WTC11 (cell line): ENCODE data around the gene MYO7B. TPM values are rescaled to one million over a fixed set of nuclear protein-coding genes. Genes with fewer than 3 reads are reported as not detected.

Source experiments
- ATAC-seq: fragments of 200-7000 bp; cut with Tn5 transposase; 2 replicates; pipeline ENCODE4 v1.10.0; 2021; ENCODE audit warnings: mild to moderate bottlenecking, moderate library complexity
- CTCF ChIA-PET: fragments of 300-600 bp; sonication (Branson Sonifier 250); formaldehyde crosslinking; loops from one replicate; lab custom pipeline; 2021; ENCODE audit warnings: antibody characterized with exemption; lab: Charles Lee
- POLR2A ChIA-PET: fragments of 350-600 bp; sonication (Branson Sonifier 250); formaldehyde crosslinking; loops from one replicate; lab custom pipeline; 2021; ENCODE audit warnings: antibody characterized with exemption; lab: Charles Lee
- DNase-seq: peaks from one replicate; pipeline ENCODE4 v3.0.0; 2021; ENCODE audit warnings: low spot score
- H3K27ac Mint-ChIP-seq: 2 replicates; pipeline ENCODE4 v1.8.0; 2021; ENCODE audit warnings: mixed read lengths
- H3K27me3 Mint-ChIP-seq: 2 replicates; pipeline ENCODE4 v1.8.0; 2021; ENCODE audit warnings: low read depth, mild to moderate bottlenecking, moderate library complexity, mixed read lengths
- H3K36me3 Mint-ChIP-seq: 2 replicates; pipeline ENCODE4 v1.8.0; 2021; ENCODE audit warnings: mixed read lengths
- H3K4me1 Mint-ChIP-seq: 2 replicates; pipeline ENCODE4 v1.8.0; 2022; ENCODE audit warnings: mixed read lengths
- H3K4me3 Mint-ChIP-seq: 2 replicates; pipeline ENCODE4 v1.8.0; 2021; ENCODE audit warnings: mild to moderate bottlenecking, moderate library complexity, mixed read lengths
- H3K9me3 Mint-ChIP-seq: 2 replicates; pipeline ENCODE4 v1.8.0; 2021; ENCODE audit warnings: mixed read lengths
- CBFB ChIP-seq: sonication (generic); formaldehyde crosslinking; IDR thresholded peaks from 2 replicates; pipeline ENCODE4 v1.8.1; 2022; ENCODE audit warnings: mild to moderate bottlenecking, low read depth, missing genetic modification reagents
- ELF4 ChIP-seq: sonication (generic); formaldehyde crosslinking; IDR thresholded peaks from 2 replicates; pipeline ENCODE4 v1.8.1; 2022; ENCODE audit warnings: low read depth, mild to moderate bottlenecking, moderate library complexity, missing genetic modification reagents
- GABPB1 ChIP-seq: sonication (generic); formaldehyde crosslinking; IDR thresholded peaks from 2 replicates; pipeline ENCODE4 v1.8.1; 2023; ENCODE audit warnings: mild to moderate bottlenecking, missing genetic modification reagents
- GRHL2 ChIP-seq: fragments of 250-450 bp; sonication (Bioruptor Pico); IDR thresholded peaks from 2 replicates; pipeline ENCODE4 v1.8.0; 2022; ENCODE audit warnings: mild to moderate bottlenecking, moderate library complexity; ENCODE audit not compliant: insufficient replicate concordance, severe bottlenecking
- GTF2I ChIP-seq: fragments of 250-450 bp; sonication (Bioruptor Pico); conservative IDR thresholded peaks from 2 replicates; pipeline ENCODE4 v1.4.0; 2021; ENCODE audit warnings: mild to moderate bottlenecking
- JUN ChIP-seq: sonication (generic); formaldehyde crosslinking; IDR thresholded peaks from 2 replicates; pipeline ENCODE4 v1.8.0; 2023; ENCODE audit warnings: mild to moderate bottlenecking, missing genetic modification reagents
- NFE2L1 ChIP-seq: sonication (generic); formaldehyde crosslinking; IDR thresholded peaks from 2 replicates; pipeline ENCODE4 v1.8.1; 2023; ENCODE audit warnings: missing genetic modification reagents
- PRRX2 ChIP-seq: fragments of 250-450 bp; sonication (Bioruptor Pico); IDR thresholded peaks from 2 replicates; pipeline ENCODE4 v1.8.0; 2021; ENCODE audit warnings: mild to moderate bottlenecking
- SP1 ChIP-seq: sonication (generic); formaldehyde crosslinking; conservative IDR thresholded peaks from 2 replicates; pipeline ENCODE4 v1.8.1; 2022; ENCODE audit warnings: missing genetic modification reagents
- ZBTB21 ChIP-seq: sonication (generic); formaldehyde crosslinking; IDR thresholded peaks from 2 replicates; pipeline ENCODE4 v1.8.1; 2023; ENCODE audit warnings: mild to moderate bottlenecking, missing genetic modification reagents, borderline replicate concordance
- ZNF423 ChIP-seq: fragments of 250-450 bp; sonication (Bioruptor Pico); IDR thresholded peaks from 2 replicates; pipeline ENCODE4 v2.1.2; 2022; ENCODE audit warnings: mild to moderate bottlenecking, moderate library complexity
- total RNA-seq: library from RNA; stranded (reverse); gene quantifications from 3 replicates; pipeline ENCODE4 v1.2.3, GENCODE V29; 2021
- TF ChIP-seq, protein P1 (sequence below): sonication (generic); formaldehyde crosslinking; IDR thresholded peaks from 2 replicates; pipeline ENCODE4 v1.8.1; 2023; ENCODE audit warnings: mild to moderate bottlenecking, missing genetic modification reagents, moderate library complexity
- TF ChIP-seq, protein P2 (sequence below): sonication (generic); formaldehyde crosslinking; IDR thresholded peaks from 2 replicates; pipeline ENCODE4 v1.8.1; 2022; ENCODE audit warnings: low read depth, missing genetic modification reagents, borderline replicate concordance
- TF ChIP-seq, protein P3 (sequence below): sonication (generic); formaldehyde crosslinking; IDR thresholded peaks from 2 replicates; pipeline ENCODE4 v1.8.1; 2022; ENCODE audit warnings: mild to moderate bottlenecking, moderate library complexity, missing genetic modification reagents
- TF ChIP-seq, protein P4 (sequence below): sonication (generic); formaldehyde crosslinking; IDR thresholded peaks from 2 replicates; pipeline ENCODE4 v1.8.0; 2022; ENCODE audit warnings: missing genetic modification reagents
- TF ChIP-seq, protein P5 (sequence below): sonication (generic); formaldehyde crosslinking; IDR thresholded peaks from 2 replicates; pipeline ENCODE4 v1.8.1; 2022; ENCODE audit warnings: mild to moderate bottlenecking, missing genetic modification reagents, moderate library complexity, borderline replicate concordance
- TF ChIP-seq, protein P6 (sequence below): sonication (generic); formaldehyde crosslinking; IDR thresholded peaks from 2 replicates; pipeline ENCODE4 v1.8.0; 2023; ENCODE audit warnings: mild to moderate bottlenecking, missing genetic modification reagents

MYO7B gene
- total RNA-seq, 1 experiment from 2014 or later = not detected

DNA sequence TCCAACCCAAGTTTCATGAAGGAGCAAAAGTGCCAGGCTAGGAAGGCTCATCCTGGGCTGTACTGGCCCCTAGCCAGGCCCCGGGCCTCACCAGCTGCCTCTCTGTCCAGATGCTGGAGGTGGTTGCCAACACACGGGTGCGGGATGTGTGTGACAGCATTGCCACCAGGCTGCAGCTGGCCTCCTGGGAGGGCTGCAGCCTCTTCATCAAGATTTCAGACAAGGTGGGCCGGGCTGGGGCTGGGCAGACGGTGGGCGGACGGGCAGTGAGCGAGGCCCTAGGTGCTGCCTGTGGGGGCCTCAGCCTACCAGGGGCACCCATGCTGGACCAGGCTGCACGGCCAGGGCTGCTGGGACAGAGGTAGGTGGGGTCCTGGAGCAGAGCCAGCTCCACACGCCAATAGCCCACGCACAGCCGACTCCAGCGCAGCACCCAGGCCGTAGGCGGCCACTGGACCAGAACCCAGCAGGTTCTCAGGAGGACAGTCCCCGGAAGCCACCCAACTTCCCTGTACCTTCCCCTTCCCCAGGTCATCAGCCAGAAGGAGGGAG is 98.7 kb downstream of the MYO7B start (continued):
- no peak for TF ChIP-seq PRRX2 (CRISPR knock-in tag)
- TF ChIP-seq, protein P1, sequence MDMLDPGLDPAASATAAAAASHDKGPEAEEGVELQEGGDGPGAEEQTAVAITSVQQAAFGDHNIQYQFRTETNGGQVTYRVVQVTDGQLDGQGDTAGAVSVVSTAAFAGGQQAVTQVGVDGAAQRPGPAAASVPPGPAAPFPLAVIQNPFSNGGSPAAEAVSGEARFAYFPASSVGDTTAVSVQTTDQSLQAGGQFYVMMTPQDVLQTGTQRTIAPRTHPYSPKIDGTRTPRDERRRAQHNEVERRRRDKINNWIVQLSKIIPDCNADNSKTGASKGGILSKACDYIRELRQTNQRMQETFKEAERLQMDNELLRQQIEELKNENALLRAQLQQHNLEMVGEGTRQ (CRISPR knock-in tag) = no peak
- TF ChIP-seq, all 79 proteins: peak for 0

DNA sequence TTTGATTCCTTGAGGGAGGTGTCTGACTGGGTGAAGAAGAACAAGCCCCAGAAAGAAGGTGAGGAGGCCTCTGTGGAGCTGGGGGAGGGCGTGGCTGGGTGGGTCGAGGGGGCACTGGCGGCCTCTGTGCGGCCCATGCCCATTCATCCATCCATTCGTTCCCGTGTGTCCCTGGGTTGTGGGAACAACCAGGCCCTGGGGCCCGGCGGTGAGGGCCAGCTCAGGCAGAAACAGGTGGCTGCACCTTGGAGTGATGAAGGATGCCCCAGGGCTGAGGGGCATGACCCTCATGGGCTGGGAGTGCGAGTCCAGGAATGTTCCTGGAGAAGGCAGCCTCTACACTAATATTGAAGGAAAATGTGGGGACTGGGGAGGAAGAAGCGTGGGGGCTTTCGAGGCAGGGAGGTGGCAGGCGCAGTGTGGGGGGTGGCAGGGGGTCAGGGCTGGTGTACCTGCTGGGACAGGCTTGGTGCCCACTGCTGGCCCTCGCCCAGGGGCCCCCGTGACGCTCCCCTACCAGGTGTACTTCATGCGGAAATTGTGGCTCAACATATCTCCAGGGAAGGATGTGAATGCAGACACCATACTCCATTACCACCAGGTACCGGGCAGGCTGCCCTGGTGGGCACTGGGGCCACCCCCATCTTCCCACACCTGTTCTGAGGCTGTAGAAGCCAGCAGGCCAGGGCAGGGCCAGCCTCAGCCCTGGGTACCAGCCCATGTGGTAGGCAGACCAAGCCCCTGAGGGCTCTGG is 99.3 kb downstream of the MYO7B start:
- H3K9me3 Mint-ChIP-seq = no peaks in the 10 kb centered on the region
- CTCF ChIA-PET = no interaction called here
- H3K4me1 Mint-ChIP-seq = peaks cover 11% of the 10 kb centered on the region
- ATAC-seq (no peak), DNase-seq (no peak)
- no peaks in the 10 kb centered on the region for H3K27me3 Mint-ChIP-seq
- TF ChIP-seq SP1 (CRISPR knock-in tag) (no peak), PRRX2 (CRISPR knock-in tag) (no peak), JUN (CRISPR knock-in tag) (no peak), CBFB (CRISPR knock-in tag) (no peak), GABPB1 (CRISPR knock-in tag) (no peak), ELF4 (CRISPR knock-in tag) (no peak), GTF2I (CRISPR knock-in tag) (no peak), GRHL2 (CRISPR knock-in tag) (no peak), ZBTB21 (CRISPR knock-in tag) (no peak), NFE2L1 (no peak), ZNF423 (CRISPR knock-in tag) (no peak)
- TF ChIP-seq, protein P2, sequence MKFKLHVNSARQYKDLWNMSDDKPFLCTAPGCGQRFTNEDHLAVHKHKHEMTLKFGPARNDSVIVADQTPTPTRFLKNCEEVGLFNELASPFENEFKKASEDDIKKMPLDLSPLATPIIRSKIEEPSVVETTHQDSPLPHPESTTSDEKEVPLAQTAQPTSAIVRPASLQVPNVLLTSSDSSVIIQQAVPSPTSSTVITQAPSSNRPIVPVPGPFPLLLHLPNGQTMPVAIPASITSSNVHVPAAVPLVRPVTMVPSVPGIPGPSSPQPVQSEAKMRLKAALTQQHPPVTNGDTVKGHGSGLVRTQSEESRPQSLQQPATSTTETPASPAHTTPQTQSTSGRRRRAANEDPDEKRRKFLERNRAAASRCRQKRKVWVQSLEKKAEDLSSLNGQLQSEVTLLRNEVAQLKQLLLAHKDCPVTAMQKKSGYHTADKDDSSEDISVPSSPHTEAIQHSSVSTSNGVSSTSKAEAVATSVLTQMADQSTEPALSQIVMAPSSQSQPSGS (CRISPR knock-in tag) = no peak
- TF ChIP-seq, protein P3, sequence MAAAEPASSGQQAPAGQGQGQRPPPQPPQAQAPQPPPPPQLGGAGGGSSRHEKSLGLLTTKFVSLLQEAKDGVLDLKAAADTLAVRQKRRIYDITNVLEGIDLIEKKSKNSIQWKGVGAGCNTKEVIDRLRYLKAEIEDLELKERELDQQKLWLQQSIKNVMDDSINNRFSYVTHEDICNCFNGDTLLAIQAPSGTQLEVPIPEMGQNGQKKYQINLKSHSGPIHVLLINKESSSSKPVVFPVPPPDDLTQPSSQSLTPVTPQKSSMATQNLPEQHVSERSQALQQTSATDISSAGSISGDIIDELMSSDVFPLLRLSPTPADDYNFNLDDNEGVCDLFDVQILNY (CRISPR knock-in tag) = no peak
- TF ChIP-seq, protein P4, sequence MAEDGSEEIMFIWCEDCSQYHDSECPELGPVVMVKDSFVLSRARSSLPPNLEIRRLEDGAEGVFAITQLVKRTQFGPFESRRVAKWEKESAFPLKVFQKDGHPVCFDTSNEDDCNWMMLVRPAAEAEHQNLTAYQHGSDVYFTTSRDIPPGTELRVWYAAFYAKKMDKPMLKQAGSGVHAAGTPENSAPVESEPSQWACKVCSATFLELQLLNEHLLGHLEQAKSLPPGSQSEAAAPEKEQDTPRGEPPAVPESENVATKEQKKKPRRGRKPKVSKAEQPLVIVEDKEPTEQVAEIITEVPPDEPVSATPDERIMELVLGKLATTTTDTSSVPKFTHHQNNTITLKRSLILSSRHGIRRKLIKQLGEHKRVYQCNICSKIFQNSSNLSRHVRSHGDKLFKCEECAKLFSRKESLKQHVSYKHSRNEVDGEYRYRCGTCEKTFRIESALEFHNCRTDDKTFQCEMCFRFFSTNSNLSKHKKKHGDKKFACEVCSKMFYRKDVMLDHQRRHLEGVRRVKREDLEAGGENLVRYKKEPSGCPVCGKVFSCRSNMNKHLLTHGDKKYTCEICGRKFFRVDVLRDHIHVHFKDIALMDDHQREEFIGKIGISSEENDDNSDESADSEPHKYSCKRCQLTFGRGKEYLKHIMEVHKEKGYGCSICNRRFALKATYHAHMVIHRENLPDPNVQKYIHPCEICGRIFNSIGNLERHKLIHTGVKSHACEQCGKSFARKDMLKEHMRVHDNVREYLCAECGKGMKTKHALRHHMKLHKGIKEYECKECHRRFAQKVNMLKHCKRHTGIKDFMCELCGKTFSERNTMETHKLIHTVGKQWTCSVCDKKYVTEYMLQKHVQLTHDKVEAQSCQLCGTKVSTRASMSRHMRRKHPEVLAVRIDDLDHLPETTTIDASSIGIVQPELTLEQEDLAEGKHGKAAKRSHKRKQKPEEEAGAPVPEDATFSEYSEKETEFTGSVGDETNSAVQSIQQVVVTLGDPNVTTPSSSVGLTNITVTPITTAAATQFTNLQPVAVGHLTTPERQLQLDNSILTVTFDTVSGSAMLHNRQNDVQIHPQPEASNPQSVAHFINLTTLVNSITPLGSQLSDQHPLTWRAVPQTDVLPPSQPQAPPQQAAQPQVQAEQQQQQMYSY (CRISPR knock-in tag) = no peak
- TF ChIP-seq, protein P1 (CRISPR knock-in tag) = no peak
- TF ChIP-seq, protein P5, sequence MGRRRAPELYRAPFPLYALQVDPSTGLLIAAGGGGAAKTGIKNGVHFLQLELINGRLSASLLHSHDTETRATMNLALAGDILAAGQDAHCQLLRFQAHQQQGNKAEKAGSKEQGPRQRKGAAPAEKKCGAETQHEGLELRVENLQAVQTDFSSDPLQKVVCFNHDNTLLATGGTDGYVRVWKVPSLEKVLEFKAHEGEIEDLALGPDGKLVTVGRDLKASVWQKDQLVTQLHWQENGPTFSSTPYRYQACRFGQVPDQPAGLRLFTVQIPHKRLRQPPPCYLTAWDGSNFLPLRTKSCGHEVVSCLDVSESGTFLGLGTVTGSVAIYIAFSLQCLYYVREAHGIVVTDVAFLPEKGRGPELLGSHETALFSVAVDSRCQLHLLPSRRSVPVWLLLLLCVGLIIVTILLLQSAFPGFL = no peak
- TF ChIP-seq, protein P6, sequence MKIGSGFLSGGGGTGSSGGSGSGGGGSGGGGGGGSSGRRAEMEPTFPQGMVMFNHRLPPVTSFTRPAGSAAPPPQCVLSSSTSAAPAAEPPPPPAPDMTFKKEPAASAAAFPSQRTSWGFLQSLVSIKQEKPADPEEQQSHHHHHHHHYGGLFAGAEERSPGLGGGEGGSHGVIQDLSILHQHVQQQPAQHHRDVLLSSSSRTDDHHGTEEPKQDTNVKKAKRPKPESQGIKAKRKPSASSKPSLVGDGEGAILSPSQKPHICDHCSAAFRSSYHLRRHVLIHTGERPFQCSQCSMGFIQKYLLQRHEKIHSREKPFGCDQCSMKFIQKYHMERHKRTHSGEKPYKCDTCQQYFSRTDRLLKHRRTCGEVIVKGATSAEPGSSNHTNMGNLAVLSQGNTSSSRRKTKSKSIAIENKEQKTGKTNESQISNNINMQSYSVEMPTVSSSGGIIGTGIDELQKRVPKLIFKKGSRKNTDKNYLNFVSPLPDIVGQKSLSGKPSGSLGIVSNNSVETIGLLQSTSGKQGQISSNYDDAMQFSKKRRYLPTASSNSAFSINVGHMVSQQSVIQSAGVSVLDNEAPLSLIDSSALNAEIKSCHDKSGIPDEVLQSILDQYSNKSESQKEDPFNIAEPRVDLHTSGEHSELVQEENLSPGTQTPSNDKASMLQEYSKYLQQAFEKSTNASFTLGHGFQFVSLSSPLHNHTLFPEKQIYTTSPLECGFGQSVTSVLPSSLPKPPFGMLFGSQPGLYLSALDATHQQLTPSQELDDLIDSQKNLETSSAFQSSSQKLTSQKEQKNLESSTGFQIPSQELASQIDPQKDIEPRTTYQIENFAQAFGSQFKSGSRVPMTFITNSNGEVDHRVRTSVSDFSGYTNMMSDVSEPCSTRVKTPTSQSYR = no peak
- POLR2A ChIA-PET = no interaction called here
- H3K27ac Mint-ChIP-seq = no peak overlapping the region
- no peak overlapping the region for H3K4me3 Mint-ChIP-seq
- H3K36me3 Mint-ChIP-seq = no peaks in the 10 kb centered on the region
